Fibroblast of gingiva (primary cell): ENCODE results near the gene INSC.
A peak's percentile ranks its signal among the peaks of the same experiment; 100 is the strongest.

ENCODE experiments used
- DNase-seq: peaks from one replicate; pipeline ENCODE4 v3.0.0-alpha.2; 2011; ENCODE audit warnings: low read depth

The INSC gene

DNA sequence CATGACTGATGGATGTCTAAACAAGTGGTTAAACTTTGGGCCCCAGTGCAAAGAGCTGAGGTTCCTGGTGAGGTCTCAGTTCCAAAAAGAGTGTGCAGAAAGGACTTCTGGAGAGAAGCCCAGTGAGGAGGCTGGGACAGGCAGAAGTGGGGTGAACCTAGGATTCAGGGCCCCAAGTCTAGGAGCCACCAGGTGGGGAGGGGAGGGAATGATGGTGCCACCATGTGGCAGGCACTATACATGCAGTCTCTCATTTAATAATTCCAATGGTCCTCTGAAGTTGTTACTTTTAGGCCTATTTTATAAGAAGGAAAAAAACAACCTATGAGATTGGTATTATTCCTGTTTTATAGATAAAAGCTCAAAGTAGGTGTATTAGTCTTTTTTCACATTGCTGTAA, 102.0 kb downstream of the INSC start:
- DNase-seq: no peak

DNA sequence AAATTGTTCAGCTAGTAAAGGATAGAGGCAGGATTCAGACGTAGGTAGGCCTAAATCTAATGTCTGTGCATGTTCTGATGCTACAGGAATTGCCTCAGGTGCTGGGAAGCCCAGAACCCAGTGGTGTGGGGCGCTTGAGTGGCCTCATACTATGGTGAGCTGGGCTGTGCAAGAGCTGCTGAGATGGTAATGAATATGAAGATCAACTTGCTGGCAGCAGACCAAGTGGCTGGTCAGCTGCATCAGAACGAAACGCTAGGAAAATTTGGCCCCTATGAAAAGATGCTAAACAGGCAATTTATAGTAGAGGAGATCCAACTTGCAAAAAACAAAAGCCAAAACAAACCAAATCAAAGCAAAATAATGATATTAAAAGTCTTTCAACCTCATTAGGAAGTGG, 102.7 kb downstream of the INSC start:
- DNase-seq: no peak

DNA sequence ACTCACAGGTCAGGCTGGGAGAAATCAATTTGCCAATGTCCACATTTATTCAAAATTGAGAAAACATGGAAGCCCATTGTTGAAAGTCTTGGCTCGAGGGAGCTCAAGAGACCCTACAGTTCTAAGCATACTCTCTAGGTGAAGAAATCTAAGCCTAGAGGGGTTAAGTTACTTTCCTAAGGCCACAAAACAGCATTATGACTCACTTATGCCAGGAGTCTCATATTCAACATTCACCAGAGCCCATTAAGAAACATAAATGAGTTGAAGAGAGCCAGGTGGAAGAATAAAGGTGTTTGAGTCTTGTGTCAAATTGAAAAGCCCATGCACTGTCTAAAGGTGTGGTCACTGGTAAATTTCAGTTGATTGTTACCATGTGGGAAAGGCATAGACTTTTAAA, 108.1 kb downstream of the INSC start:
- no peak for DNase-seq

DNA sequence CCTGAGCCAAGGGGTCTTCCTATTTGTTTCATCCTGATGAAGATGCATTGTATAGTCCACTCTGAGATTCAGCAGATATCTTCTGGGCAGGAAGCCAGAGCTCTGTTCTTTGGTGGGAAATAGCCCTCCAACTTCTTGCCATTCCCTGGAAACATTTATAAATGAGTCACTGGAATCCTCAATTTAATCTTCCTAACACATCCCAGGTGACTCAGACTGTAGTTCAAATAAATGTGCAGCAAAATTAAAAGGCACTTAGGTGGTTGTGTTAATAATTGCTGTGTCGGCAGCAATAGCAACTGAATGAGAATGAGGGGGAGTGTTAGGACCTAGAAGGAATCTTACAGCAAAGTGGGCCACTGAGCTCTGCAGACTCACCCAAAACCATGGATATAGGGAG, 108.6 kb downstream of the INSC start:
- peak; percentile 6 for DNase-seq

DNA sequence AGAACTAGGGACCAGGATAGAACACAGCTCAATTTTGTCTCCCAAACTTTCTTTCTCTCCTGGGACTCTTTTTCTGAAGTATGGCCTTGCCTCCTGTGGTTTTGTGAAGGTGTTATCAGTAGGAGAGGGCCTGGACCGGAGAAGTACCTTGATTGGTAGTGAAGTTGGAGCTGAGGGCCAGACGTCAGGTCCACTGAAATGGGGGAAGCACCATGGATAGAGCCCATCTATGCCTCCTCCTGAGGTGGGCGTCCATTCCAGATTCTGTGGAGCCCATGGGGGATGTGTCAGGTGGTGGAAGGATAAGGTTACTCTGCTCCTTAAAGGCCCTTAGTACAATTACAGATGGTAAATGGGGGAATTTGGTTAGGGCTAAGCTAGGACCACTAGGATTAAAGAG, 109.7 kb downstream of the INSC start:
- DNase-seq: no peak

DNA sequence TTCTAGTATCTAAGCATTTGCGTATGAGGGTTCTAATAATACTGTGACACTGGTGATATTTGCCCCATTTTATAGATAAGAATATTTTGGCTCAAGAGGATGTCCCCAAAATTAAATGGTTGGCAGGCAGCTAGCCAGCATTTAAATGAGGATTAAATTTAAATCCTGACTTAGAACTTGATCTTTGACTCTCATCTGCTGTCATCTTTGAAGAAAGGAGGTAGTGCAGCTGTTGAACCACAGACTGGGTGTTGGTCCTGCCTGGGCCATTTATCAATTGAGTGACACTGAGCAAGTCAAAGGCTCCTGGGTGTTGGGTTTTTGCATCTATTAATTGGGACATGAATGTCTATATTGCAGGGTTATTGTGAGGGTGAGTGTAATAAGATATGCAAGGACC, 112.3 kb downstream of the INSC start:
- no peak for DNase-seq

DNA sequence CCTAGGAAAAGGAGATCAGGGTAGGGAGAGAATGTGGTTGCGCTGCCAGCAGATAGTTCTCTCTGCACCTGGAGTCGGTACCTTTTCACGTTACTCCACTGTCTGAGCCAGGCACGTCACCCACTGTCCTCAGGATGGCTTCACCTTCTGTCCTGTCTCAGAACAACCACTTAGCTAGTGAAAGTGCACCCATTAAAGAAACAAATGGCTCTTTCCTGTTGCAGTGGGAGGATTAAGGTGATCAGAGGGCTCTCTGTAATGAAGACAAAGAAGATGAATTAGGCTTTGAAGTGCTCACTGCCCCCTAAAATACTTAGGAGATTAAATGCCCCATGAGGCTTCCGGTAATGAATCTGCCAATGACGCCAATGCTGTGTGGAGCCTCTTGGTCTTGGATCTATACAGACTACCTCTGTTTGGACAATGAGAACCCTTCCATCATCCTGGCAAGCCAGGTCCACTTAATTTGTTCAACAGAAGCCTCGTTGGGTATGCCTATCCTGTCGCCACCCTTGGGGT, 113.7 kb downstream of the INSC start:
- DNase-seq: no peak

DNA sequence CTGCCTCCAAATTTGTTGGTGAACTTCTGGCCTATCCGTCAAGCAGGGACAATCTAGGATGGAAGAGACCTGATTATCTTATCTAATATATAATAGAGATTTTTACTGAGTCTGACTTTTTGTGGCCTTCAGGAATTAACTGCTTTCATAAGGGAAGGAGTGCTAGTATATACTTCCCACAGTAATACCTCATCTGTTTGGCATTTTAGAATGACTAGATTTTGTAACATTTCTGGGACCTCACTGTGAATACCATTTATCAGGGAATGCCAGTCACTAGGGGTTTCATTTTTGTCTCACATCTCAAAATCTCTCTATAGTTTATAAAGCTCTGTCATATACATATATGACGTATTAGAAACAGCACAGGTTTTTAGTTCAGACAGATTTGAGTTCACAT, 114.3 kb downstream of the INSC start:
- peak; percentile 48 for DNase-seq

DNA sequence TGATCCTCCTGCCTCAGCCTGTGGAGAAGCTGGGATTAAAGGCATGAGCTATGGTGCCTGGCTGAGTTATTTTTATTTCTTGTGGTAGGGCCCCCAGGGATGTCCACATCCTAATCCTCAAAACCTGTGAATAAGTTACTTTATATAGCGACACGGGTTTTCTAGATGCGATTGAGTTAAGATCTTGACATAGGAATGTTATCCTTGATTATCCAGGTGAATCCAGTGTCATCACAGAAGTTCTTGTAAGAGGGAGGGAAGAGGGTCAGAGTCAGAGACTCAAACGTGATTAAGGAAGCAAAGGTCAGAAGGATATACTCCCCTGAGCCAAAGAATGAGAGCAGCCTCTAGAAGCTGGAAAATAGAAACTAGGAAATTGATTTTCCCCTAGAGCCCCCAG, 117.8 kb downstream of the INSC start:
- DNase-seq: no peak

DNA sequence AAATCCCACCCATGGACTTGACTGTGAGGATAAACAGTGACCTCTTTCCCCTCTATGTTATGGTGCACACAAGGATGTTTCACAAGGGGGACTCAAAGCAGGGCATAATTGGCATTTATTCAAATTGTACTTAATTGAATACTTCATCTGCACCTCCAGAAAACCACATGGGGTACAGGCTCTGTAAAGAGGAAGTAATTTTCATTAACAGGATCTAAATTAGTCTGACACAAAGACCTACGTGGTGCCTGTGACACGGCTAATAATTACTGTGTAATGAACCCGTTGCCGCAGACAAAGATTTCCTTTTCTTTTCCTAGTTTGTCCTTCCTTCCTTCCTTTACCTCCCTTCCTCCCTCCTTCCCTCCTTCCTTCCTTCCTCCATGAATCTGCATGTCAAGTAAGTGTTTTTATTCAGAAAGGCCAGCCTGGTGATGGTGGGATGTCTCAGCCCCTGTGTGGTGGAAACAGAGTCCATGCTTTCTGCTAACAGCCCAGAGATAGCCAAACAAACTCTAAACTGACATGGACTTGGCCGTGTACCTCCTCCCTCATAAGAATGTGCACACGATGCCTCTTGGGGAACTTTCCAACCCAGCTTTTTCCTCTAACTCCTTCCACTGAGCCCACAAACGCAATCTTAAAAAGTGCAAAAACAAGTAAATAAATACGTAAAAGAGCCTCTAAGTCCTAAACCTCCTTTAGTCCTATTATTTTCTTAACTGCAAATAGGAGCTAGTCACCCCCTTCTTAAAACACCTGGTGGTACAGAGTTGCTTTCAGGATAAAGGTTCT, 118.8 kb downstream of the INSC start:
- no peak for DNase-seq

DNA sequence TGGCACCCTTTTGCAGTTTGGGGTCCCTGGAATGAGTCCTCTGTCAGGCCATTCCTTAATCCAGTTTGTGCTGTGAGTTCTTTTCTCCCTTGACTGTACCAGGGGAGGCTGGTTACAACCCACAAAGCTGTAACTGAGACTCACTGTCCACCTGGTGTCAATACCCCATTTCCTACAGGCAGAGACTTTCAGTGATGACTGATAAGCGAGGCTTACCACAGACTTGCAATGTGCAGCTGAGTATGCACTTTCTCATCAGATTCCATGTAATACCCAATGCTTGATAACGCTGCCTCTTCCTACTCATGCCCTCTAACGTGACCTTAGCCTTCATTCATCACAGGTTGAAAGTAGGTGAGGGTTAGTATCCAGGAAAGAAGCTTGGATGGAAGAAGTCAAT, 120.1 kb downstream of the INSC start:
- no peak for DNase-seq

DNA sequence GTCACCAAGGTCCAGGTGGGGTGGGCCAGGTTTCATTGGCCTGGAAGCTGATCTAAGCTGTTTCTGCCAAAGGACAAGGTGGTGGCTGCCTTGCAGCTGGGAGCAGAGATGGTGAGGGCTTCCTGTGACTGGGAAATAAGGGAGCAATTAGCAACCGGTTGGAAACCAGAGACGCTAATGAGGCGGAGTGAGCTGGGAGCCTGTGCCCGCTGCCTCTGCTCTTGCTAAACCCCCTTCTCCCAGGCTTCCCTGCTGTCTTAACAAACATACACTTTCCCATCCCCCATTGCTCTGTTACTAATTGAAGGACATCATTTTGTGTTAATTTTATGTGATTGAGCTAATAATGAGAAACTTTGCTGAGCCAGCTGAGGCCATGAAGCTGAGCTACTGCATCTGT, 121.8 kb downstream of the INSC start:
- no peak for DNase-seq

DNA sequence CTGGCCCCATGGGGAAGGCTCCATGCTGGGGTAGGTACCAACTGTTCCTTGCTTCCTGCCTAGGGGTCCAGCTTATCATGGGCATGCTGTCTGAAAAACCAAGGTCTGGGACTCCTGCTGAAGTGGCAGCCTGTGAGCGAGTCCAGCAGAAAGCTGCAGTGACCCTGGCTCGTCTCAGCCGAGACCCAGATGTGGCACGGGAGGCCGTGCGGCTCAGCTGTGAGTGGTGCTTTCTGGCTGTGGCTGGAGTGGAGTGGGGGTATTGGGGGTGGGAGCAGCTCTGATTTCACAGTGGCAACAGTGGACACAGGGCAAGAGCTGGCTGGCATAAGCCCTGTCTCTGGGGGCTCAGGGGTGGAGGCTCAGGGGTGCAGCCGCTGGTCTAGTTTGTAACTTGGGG, 124.1 kb downstream of the INSC start:
- DNase-seq: no peak

DNA sequence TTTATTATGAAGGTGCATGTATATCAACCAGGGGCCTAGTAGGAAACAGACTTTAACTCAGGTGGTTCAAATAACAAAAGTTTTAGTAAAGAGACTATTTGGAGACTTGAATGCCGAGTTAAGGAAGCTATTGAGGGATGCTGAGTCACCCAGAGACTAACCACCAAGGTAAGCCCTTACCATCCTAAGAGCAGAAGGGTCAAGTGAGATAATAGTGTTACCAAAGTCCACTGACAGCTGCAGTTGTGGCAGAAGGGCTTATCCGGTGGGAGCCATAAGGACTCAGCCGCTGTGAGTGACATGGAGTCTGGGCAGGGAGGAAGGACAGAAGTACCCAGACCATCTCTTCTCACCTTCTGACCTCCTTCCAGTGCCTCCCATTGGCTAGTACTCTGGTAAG, 134.0 kb downstream of the INSC start:
- DNase-seq: no peak

DNA sequence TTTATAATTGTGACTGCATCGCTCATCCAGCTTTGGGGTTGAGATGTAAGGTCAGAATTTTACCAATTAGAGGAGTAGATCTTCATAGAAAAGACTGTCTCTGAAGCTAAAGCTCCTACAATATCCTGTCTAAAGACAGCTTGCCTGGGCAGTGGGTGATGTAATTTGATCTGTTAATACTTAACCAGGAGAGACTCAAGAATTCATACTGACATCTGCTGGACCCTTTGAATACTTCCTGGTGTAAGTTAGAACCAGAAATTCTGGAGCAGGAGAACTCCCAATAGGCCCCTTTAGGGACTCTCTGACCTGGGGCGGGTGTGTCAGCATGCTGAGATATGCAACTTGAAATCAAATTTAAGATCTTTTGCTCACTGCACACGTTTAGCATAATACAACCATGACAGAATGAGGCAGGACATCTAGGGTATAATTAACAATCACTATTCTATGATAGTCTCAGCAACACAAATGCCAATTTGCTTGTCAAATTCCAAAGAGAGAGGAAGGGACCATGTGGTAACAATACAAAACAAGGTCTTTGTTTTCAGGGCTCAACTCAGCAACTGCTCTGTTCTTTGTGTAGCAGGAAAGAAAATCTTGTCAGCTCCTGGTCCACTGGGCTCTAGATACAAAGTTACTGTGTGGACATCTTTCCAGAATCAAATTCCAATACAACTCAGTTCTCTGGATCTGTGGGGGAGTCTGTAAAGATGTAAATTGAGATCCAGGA, 143.9 kb downstream of the INSC start:
- DNase-seq: peak; percentile 9

DNA sequence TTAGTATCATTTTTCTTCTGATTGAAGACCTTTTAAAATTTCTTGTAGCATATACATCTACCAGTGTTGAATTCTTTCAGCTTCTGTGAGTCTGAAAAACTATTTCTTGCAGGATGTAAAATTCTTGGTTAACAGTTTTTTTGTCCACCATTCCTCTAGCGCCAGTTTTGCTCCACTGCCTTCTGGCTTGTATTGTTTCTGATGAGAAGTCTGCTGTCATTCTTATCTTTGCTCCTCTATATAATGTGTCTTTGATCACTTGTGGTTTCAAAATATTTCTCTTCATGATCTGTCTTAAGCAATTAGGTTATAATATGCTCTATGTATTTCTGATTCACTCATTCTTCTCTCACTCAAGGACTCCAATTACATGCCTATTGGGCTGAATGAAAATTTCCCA, 152.3 kb downstream of the INSC start:
- DNase-seq: no peak

DNA sequence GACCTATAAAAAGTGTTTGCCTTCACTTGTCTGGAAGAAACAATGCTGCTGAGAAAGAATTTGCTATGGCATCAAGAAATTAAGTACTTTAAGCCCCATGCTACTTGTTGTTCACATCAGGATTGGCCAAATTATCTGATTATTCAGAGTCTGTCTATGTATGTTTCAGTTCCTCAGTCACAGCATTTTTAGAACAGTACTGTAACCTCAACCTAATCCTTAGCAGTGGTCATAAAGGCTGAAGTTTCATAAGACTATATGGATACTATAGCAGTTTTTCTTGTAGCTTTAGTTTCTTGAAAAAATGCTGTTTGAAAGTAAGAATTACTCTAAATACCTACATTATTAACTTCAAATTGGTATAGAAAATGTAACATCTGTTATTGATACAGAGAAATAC, 153.9 kb downstream of the INSC start:
- DNase-seq: no peak

DNA sequence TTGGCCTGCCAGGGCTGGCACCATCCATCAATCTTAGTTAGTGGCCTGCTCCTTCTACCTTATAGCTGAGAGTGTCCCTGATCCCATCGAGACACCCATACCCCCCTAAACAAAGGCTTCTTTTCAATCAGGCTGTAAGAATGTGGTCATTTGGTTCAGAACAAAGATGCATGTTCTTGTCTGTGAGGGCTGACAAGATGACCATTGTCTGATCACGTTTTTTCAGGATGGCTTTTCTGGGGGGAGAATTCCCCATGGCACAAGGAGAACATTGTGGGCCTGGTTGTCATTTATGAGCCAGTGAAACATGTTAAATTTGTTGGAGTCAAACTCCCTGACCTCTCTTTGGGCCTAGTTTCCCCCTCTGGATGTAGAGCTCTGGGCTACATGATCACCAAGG, 160.4 kb downstream of the INSC start:
- no peak for DNase-seq

DNA sequence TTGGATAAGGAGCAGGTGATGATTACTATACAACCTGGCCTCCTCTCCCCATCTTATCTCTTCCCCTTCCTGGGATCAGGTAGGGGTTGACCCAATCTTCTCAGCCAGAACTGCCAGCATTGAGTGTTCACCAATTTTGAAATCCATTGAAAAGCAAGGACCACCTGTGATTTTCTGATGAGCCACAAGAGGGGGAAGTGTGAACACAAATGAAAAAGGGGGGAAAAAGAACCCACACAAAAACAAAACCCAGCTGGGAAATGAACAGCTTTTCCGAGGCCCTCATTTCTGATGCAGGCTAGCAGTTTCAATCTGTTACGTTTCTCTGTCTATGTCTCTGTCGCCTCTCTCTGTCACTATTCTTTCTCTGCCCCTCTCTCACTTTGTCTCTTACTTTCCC, 161.9 kb downstream of the INSC start:
- DNase-seq: no peak

DNA sequence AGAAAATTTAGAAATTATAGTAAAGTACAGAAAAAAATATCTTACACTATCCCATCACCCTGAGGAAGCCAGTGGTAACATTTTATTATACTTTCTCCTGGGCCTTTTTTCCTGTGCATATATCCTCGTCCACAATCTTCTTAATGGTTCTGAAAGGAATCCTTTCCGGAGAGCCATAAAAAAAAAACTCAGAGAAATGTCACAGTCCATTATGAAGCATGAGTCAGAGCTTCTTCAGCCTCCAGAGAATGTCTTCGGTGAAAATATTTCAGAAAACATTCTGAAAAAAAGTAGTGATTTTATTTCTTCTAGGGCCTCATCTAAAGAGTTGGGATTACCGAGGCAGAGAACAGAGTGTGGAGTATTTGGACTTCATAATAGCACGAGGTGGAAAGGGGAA, 163.4 kb downstream of the INSC start:
- no peak for DNase-seq

DNA sequence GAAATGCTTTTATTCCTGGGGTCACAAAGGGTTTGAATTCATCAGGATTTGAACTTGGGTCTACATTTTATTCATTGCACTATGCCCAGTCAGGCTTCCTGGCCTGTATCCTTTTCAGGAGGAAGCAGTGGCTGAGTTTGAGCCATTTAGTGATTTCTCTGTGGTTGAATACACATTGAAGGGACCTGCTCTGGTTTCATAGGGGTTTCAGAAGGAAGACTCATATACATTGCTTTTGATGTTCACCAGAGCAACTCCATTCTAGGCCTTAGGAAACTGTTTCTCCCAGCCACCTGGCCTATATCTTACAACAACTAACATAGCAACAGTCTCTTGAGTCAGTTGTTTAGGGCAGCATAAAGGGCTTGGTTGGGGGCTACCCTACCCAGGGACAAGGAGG, 165.7 kb downstream of the INSC start:
- no peak for DNase-seq

DNA sequence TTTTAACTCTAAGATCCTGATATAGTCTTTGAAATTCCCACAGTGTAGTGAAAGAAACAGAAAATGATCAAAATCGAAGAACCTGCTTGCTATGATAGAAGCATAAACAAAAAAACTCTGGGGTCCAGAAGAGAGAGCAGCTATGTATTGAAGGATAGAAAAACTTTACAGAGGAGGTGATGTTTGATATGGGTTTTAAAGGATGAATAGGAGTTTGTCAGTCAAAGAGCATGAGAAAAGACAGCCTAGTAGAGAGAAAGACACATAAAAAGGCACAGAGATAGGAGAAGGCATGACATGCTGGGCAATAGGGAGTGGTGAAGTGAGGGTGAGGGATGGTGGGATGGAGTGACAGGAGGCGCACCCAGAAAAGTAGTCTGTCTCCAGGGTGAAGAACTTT, 168.0 kb downstream of the INSC start:
- DNase-seq: no peak

DNA sequence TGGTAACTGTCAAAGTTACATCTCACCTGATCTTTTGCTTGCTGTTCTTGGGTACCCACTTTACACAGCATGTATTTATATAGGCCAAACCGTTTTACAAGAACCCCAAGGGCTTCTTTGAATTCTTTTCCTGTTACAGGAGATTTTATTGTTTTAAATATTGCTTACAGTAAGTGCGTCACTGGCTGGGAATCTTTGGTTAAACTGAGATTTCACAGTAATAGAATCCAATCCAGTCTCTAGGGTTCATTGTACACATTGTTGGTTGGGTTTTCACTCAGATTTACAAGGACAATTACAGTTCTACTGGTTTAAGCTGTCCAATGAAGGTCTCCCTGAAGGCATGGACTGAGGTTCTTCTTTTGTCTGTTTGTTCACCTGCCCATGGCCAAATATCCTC, 171.7 kb downstream of the INSC start:
- no peak for DNase-seq

DNA sequence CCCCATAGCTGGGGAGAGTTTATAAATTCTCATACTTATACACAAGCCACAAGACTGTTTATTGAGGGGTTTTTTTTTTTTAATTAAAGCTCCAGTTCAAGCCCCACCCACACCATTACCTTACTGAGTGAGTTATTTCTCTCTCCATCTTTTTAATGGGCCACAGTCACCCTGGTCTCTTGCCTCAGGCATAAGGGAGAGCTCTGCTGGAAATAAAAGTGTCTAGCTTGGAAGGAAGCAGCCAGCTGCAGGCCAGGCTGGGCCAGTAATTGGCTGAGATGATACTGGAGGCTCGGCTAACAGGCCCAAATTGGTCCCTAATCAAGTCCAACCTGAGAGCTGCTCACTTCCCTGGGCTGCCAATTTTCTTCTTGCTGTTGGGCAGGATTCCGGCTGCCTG, 174.1 kb downstream of the INSC start:
- no peak for DNase-seq
